Cardiac muscle cell (in vitro differentiated cells and primary cell): ENCODE data around the gene VKORC1L1. TPM values are rescaled to one million over a fixed set of nuclear protein-coding genes. Genes with fewer than 3 reads are reported as not detected.
"Not testable (repeated sequence)": the region's sequence is repeated elsewhere in the genome, so short reads cannot be mapped to it uniquely, and the experiment has no call there.

Experiments used
- DNase-seq, 2 donors: peaks; one replicate each; pipeline versions ENCODE4 v3.0.0 to v3.0.0-alpha.2; 2010 to 2017; ENCODE audit warnings: low read depth in 1 of 2, low spot score in 1 of 2
- H3K27ac ChIP-seq: fragments of 200-600 bp; sonication (generic); 2 replicates; pipeline ENCODE4 v1.5.1; 2016
- H3K27me3 ChIP-seq: fragments of 200-600 bp; sonication (generic); 2 replicates; pipeline ENCODE4 v1.6.0; 2016; ENCODE audit warnings: control low read depth
- H3K36me3 ChIP-seq: fragments of 200-600 bp; sonication (generic); 2 replicates; pipeline ENCODE4 v1.5.1; 2016; ENCODE audit warnings: control low read depth
- H3K4me1 ChIP-seq: fragments of 200-600 bp; sonication (generic); 2 replicates; pipeline ENCODE4 v1.8.1; 2017; ENCODE audit warnings: low read depth, mild to moderate bottlenecking, mixed run types
- H3K4me3 ChIP-seq: fragments of 200-600 bp; sonication (generic); 2 replicates; pipeline ENCODE4 v1.5.1; 2016; ENCODE audit warnings: mild to moderate bottlenecking
- H3K9me3 ChIP-seq: fragments of 200-600 bp; sonication (generic); 2 replicates; pipeline ENCODE4 v1.5.1; 2017; ENCODE audit warnings: low read depth, mild to moderate bottlenecking, control low read depth
- polyA plus RNA-seq: library from polyadenylated mRNA; unstranded; fragments of >200 nt; fragmentation: Nextera tagmentation; extraction: Ambion mirVana; gene quantifications from 2 replicates; pipeline ENCODE4 v1.2.1, GENCODE V29; 2016
- total RNA-seq: library from RNA; depleted of rRNA; stranded (reverse); fragments of >200 nt; gene quantifications from 2 replicates; pipeline ENCODE4 v1.2.3, GENCODE V29; 2016
- TF ChIP-seq, protein P1 (sequence below): IDR thresholded peaks from 2 replicates; pipeline ENCODE4 v1.5.1; 2012; ENCODE audit warnings: low read depth, mild to moderate bottlenecking, low read length

VKORC1L1 gene
- total and polyA plus RNA-seq, 2 experiments from 2014 or later: 8.6 to 12.8 TPM

GRCh38 chr7:65875715-65876114 is 2.8 kb downstream of the VKORC1L1 start:
- H3K36me3 ChIP-seq, H3K9me3 ChIP-seq, H3K27me3 ChIP-seq: not testable (repeated sequence)

DNA sequence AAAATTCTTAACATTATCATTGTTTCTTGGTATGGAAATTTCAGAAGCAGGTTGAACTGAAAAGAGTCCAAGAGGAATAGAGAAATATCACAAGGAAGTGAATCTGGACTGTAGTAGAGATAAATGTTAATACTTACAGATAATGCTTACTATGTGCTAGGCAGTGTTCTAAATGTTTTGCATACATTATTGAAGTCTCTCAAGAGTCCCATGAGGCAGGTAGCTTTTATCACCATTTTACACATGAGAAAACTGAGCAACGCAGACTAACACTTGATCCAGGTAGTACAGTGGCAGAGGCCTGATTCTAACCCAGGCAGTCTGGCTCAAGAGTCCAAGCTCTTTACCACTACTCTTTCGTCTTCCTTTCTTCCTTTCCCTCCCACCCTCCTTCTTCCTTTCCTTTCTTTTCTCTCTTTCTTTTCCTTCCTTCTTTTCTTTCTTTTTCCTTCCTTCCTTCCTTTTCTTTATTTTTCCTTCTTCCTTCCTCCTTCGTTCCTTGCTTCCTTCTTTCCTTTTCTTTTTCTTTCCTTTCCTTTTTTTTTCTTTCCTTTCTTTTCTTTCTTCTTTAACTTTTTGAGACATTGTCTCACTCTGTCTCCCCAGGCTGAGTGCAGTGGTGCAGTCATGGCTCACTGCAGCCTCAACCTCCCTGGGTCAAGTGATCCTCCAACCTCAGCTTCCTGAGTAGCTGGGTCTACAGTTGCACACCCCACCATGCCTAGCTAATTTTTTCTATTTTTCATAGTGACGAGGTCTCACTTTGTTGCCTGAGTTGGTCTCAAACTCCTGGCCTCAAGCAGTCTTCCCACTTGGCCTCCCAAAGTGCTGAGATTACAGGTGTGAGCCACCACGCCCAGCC is 6.6 kb downstream of the VKORC1L1 start:
- H3K4me3 ChIP-seq, H3K4me1 ChIP-seq, H3K27ac ChIP-seq, DNase-seq, H3K9me3 ChIP-seq, H3K27me3 ChIP-seq, H3K36me3 ChIP-seq: not testable (repeated sequence)

More at GRCh38 chr7:65875715-65876114, 2.8 kb downstream of the VKORC1L1 start:
- not testable (repeated sequence) for H3K27ac ChIP-seq, H3K4me3 ChIP-seq, H3K4me1 ChIP-seq
- DNase-seq: peak in 1 of 2 donors; percentile 12

GRCh38 chr7:65880242-65880641 is 7.4 kb downstream of the VKORC1L1 start:
- H3K27me3 ChIP-seq, H3K27ac ChIP-seq, H3K4me3 ChIP-seq, DNase-seq, H3K36me3 ChIP-seq, H3K4me1 ChIP-seq, H3K9me3 ChIP-seq: not testable (repeated sequence)

GRCh38 chr7:65884983-65885382 is 12.1 kb downstream of the VKORC1L1 start:
- not testable (repeated sequence) for DNase-seq, H3K4me3 ChIP-seq, H3K4me1 ChIP-seq, H3K27me3 ChIP-seq, H3K36me3 ChIP-seq, H3K9me3 ChIP-seq, H3K27ac ChIP-seq

DNA sequence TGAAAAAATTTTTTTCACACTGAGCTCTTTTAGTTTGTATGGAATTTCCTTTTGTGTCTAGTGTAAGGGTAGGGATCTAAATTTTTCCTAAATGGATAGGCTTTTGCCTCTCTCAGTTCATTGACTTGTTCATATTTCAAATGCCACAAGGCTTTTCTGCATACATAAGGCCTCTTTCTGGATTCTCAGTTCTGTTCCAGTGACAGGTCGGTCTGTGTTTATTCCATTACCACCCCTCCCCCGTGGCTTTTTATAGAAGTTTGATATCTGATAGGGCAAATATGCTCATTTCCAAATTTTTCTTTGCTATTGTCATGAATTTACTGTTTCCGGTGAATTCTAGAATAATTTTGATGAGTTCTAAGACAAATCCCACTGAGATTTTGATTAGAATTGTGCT is 12.7 kb downstream of the VKORC1L1 start:
- not testable (repeated sequence) for DNase-seq

DNA sequence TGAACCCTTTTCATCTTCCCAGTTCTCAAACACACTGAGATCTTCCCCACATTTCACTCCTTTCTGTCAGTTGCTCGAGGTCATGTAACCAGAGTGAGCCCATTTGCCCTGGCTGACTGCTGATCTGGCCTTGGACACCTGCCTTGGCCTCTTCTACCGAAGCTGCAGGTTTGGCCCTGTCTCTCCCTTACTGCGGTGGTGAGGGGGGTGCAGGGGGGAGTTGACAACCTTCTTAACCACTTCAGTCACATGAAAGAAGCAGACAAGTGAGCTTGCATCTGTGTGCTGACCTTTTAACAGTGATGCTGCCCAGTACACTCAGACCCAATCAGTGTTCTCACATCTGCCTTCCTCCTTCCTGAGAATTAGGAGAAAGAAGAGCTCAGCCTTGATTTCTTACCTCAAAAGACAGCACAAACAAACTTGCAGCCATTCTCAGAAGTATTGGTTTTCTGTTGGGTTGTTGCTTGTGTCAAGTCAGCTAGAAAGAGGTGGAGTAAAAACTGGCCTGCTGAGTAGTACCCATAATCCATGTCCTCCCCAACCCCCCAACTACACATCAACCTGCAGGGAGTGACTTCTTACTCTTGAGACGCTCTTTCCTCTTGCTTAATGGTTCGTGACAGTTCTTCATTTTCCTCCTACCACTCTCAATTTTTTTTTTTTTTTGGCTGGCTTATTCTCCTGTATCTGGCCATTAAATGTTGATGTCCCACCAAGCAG is 15.7 kb downstream of the VKORC1L1 start:
- H3K4me3 ChIP-seq, H3K4me1 ChIP-seq, H3K9me3 ChIP-seq, H3K27me3 ChIP-seq, H3K36me3 ChIP-seq, DNase-seq: not testable (repeated sequence)
- peak overlapping the region; percentile 9 for H3K27ac ChIP-seq

More for the DNA sequence above, 12.7 kb downstream of the VKORC1L1 start:
- not testable (repeated sequence) for H3K4me1 ChIP-seq, H3K9me3 ChIP-seq, H3K36me3 ChIP-seq, H3K27me3 ChIP-seq, H3K27ac ChIP-seq, H3K4me3 ChIP-seq

- not testable (repeated sequence) for H3K4me1 ChIP-seq, DNase-seq, H3K9me3 ChIP-seq, H3K36me3 ChIP-seq, H3K27ac ChIP-seq, H3K27me3 ChIP-seq, H3K4me3 ChIP-seq
Measured at GRCh38 chr7:65889722-65890121, 16.8 kb downstream of the VKORC1L1 start.

DNA sequence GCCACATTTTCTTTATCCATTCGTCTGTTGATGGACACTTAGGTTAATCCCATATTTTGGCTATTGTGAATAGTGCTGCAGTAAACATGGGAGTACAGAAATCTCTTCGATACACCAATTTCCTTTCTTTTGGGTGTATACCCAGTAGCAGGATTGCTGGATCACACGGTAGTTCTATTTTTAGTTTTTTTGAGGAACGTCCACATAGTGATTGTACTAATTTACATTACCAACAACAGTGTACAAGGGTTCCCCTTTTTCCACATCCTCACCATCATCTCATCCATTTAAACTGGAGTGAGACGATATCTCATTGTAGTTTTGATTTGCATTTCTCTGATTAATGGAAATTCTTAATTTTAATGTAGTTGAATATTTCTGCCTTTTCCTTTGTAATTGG is 19.3 kb downstream of the VKORC1L1 start:
- H3K4me1 ChIP-seq: no peaks in the 10 kb centered on the region

DNA sequence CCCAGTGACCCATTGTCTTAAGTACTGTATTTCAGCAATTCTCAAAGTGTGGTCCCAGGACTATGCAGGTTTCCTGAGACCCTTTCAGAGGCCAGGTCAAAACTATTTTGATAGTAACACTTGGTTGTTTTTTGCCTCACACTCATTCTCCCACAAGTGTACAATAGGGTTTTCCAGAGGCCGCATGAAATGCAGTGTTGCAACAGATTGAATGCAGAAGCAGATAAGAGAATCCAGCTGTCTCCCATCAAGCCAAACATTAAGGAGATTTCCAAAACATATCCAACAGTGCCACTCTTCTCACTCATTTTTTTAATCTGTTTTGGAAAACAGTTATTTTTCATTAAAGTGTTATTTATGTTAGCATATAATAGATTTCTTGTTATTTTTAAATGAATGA is 20.0 kb downstream of the VKORC1L1 start:
- TF ChIP-seq, protein P1, sequence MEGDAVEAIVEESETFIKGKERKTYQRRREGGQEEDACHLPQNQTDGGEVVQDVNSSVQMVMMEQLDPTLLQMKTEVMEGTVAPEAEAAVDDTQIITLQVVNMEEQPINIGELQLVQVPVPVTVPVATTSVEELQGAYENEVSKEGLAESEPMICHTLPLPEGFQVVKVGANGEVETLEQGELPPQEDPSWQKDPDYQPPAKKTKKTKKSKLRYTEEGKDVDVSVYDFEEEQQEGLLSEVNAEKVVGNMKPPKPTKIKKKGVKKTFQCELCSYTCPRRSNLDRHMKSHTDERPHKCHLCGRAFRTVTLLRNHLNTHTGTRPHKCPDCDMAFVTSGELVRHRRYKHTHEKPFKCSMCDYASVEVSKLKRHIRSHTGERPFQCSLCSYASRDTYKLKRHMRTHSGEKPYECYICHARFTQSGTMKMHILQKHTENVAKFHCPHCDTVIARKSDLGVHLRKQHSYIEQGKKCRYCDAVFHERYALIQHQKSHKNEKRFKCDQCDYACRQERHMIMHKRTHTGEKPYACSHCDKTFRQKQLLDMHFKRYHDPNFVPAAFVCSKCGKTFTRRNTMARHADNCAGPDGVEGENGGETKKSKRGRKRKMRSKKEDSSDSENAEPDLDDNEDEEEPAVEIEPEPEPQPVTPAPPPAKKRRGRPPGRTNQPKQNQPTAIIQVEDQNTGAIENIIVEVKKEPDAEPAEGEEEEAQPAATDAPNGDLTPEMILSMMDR: no peak
- H3K4me3 ChIP-seq: no peak overlapping the region
- no peak overlapping the region for H3K27ac ChIP-seq
- no peaks in the 10 kb centered on the region for H3K9me3 ChIP-seq
- H3K4me1 ChIP-seq: no peaks in the 10 kb centered on the region
- DNase-seq: peak in 1 of 2 donors; percentile 87
- no peaks in the 10 kb centered on the region for H3K27me3 ChIP-seq
- no peaks in the 10 kb centered on the region for H3K36me3 ChIP-seq

More for the DNA sequence above, 19.3 kb downstream of the VKORC1L1 start:
- H3K9me3 ChIP-seq: no peaks in the 10 kb centered on the region
- H3K36me3 ChIP-seq: no peaks in the 10 kb centered on the region
- TF ChIP-seq, protein P1: no peak
- H3K4me3 ChIP-seq: no peak overlapping the region
- no peaks in the 10 kb centered on the region for H3K27me3 ChIP-seq
- no peak for DNase-seq
- H3K27ac ChIP-seq: no peak overlapping the region
